Stomach (tissue), 9 donors: Measurements from ENCODE around the gene PCBP3. TPM values are rescaled to one million over a fixed set of nuclear protein-coding genes. Genes with fewer than 3 reads are reported as not detected.

Experiments
- DNase-seq, 2 donors: peaks; one replicate each; pipeline versions ENCODE4 v3.0.0 to v3.0.0-alpha.2; 2013 to 2019
- H3K27ac ChIP-seq, 5 donors: fragments of 200-600 bp in 4 of 5; sonication (generic) in 4 of 5; one replicate each; pipeline ENCODE4 v1.5.1; 2013 to 2019; ENCODE audit warnings: mild to moderate bottlenecking in 1 of 5, moderate library complexity in 1 of 5
- H3K27me3 ChIP-seq, 3 donors: fragments of 200-600 bp; sonication (generic); one replicate each; pipeline ENCODE4 v1.5.1; 2017 to 2019; ENCODE audit warnings: mixed run types in 1 of 3
- H3K36me3 ChIP-seq, 4 donors: fragments of 200-600 bp; sonication (generic); 1 replicate in 3 of 4; 2 replicates in 1 of 4; pipeline ENCODE4 v1.5.1; 2016 to 2019
- H3K4me1 ChIP-seq, 4 donors: fragments of 200-600 bp; sonication (generic); one replicate each; pipeline ENCODE4 v1.5.1; 2016 to 2019
- H3K4me3 ChIP-seq, 4 donors: fragments of 200-600 bp; sonication (generic) in 3 of 4; one replicate each; pipeline ENCODE4 v1.5.1; 2016 to 2019; ENCODE audit warnings: mild to moderate bottlenecking in 1 of 4
- H3K9me3 ChIP-seq, 4 donors: fragments of 200-600 bp; sonication (generic); one replicate each; pipeline ENCODE4 v1.5.1; 2016 to 2019
- EP300 ChIP-seq: sonication (generic); formaldehyde crosslinking; IDR thresholded peaks from one replicate; pipeline ENCODE4 v1.6.1; 2017; ENCODE audit warnings: antibody characterized with exemption
- POLR2A ChIP-seq, 4 donors: fragments of 450-650 bp; IDR thresholded peaks; one replicate each; pipeline ENCODE4 v1.6.1; 2016; ENCODE audit warnings: antibody characterized with exemption in 4 of 4, control low read depth in 2 of 4, mild to moderate bottlenecking in 1 of 4, moderate library complexity in 1 of 4
- POLR2AphosphoS5 ChIP-seq, 3 donors: sonication (generic); formaldehyde crosslinking; IDR thresholded peaks; one replicate each; pipeline ENCODE4 v1.6.1; 2016; ENCODE audit warnings: antibody characterized with exemption in 3 of 3
- WGBS, 5 donors: extraction: QIAGEN DNeasy Blood & Tissue Kit in 3 of 5; methylation state at CpG; one replicate each; pipeline versions ENCODE4 v1.1.5 to v1.1.7; 2013 to 2018; 5-methylcytosine and 5-hydroxymethylcytosine counted together
- intact Hi-C: fragments of 100-400 bp; cut with DNase I; formaldehyde crosslinking; loops from one replicate; pipeline ENCODE4 v1.15.1; 2023; ENCODE audit warnings: low total_unique reads
- polyA plus RNA-seq, 3 donors: library from polyadenylated mRNA; stranded (reverse); fragments of 200-250 nt; gene quantifications; one replicate each; pipeline ENCODE4 v1.2.3, GENCODE V29; 2013
- total RNA-seq, 5 donors: library from RNA; depleted of rRNA; stranded (reverse); fragments of >200 nt; gene quantifications; one replicate each; pipeline versions ENCODE4 v1.1.0 to v1.2.3, GENCODE V29; 2014 to 2016
- TF ChIP-seq, protein P1 (sequence below), 7 experiments: fragments of 450-650 bp in 4 of 7; fragments of 200-600 bp in 3 of 7; sonication (generic) in 3 of 7; IDR thresholded peaks; one replicate each; pipeline ENCODE4 v1.5.1; 2016 to 2019; ENCODE audit warnings: antibody characterized with exemption in 7 of 7, control low read depth in 2 of 7, mild to moderate bottlenecking in 1 of 7
- donor health status: healthy with polysubstance abuse.
- donor health status: Bipolar disorder and iron deficiency.
- donor health status: healthy.

The PCBP3 gene
- total and polyA plus RNA-seq, 8 donors = 1.8 to 10.9 (median 3.3) TPM; not detected in 3

GRCh38 chr21:45910548-45911221 is 267.2 kb downstream of the PCBP3 start:
- Histone ChIP-seq H3K4me3 (no peak overlapping the region), H3K36me3 (no peaks in the 10 kb centered on the region), H3K27me3 (no peaks in the 10 kb centered on the region), H3K4me1 (no peaks in the 10 kb centered on the region), H3K9me3 (no peaks in the 10 kb centered on the region), H3K27ac (no peak overlapping the region)
- intact Hi-C loops = no loop called here
- TF ChIP-seq EP300 (no peak), POLR2AphosphoS5 (IDR thresholded peaks at IDR 0.05) (no peak), POLR2A (IDR thresholded peaks at IDR 0.05) (no peak)
- TF ChIP-seq, protein P1, sequence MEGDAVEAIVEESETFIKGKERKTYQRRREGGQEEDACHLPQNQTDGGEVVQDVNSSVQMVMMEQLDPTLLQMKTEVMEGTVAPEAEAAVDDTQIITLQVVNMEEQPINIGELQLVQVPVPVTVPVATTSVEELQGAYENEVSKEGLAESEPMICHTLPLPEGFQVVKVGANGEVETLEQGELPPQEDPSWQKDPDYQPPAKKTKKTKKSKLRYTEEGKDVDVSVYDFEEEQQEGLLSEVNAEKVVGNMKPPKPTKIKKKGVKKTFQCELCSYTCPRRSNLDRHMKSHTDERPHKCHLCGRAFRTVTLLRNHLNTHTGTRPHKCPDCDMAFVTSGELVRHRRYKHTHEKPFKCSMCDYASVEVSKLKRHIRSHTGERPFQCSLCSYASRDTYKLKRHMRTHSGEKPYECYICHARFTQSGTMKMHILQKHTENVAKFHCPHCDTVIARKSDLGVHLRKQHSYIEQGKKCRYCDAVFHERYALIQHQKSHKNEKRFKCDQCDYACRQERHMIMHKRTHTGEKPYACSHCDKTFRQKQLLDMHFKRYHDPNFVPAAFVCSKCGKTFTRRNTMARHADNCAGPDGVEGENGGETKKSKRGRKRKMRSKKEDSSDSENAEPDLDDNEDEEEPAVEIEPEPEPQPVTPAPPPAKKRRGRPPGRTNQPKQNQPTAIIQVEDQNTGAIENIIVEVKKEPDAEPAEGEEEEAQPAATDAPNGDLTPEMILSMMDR (IDR thresholded peaks at IDR 0.05) = no peak
- DNase-seq = peak in 1 of 2 donors; percentile 56
- 65 to 73% (median 72%) methylated on average over 18 to 28 of the region's 28 CpGs for WGBS, 5 donors

DNA sequence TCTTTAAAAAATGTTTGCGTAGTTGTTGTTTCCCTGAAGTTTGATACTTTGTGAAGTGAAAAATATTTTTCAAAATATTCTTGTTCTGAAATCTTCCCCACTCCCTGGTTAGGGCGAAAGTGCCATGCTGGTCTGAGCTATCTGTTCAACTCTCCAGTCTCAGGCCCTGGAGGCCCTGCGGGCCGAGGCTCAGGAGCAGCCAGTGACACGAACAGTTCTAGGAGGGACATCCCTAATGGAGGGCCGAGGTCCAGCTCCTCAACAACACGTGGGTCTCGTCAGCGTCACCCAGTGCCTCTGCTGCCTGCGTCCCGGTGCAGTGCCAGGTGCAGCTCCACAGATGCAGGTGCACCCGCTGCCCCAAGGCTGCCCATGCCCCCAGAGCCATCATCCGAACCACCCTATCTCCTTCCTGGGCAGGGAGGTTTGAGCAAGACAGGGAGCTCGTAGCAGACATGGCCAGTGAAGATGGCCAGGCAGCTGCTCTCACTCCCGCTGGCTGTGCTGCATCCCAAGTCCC is 268.3 kb downstream of the PCBP3 start:
- Histone ChIP-seq H3K4me1 (no peaks in the 10 kb centered on the region), H3K4me3 (no peak overlapping the region), H3K27me3 (no peaks in the 10 kb centered on the region), H3K27ac (no peak overlapping the region), H3K36me3 (no peaks in the 10 kb centered on the region), H3K9me3 (no peaks in the 10 kb centered on the region)
- intact Hi-C loops = no loop called here
- WGBS, 5 donors = 87 to 91% (median 90%) methylated on average over 8 to 15 of the region's 15 CpGs
- no peak for DNase-seq
- no peak for TF ChIP-seq POLR2A (IDR thresholded peaks at IDR 0.05)
- no peak for TF ChIP-seq POLR2AphosphoS5 (IDR thresholded peaks at IDR 0.05)
- TF ChIP-seq EP300 = no peak
- TF ChIP-seq, protein P1 (IDR thresholded peaks at IDR 0.05) = no peak

GRCh38 chr21:45912611-45913417 is 269.3 kb downstream of the PCBP3 start:
- no peaks in the 10 kb centered on the region for H3K4me1 ChIP-seq
- H3K9me3 ChIP-seq = no peaks in the 10 kb centered on the region
- intact Hi-C loops = no loop called here
- no peak for DNase-seq
- H3K27me3 ChIP-seq = no peaks in the 10 kb centered on the region
- H3K4me3 ChIP-seq = no peak overlapping the region
- WGBS, 5 donors = 76 to 88% (median 83%) methylated on average over 6 to 16 of the region's 16 CpGs
- no peak for TF ChIP-seq POLR2AphosphoS5 (IDR thresholded peaks at IDR 0.05)
- TF ChIP-seq, protein P1 (IDR thresholded peaks at IDR 0.05) = no peak
- no peak for TF ChIP-seq POLR2A (IDR thresholded peaks at IDR 0.05)
- no peak overlapping the region for H3K27ac ChIP-seq
- no peaks in the 10 kb centered on the region for H3K36me3 ChIP-seq

GRCh38 chr21:45913418-45913765 is 269.9 kb downstream of the PCBP3 start:
- no peaks in the 10 kb centered on the region for H3K4me1 ChIP-seq
- intact Hi-C loops = no loop called here
- TF ChIP-seq, protein P1 (IDR thresholded peaks at IDR 0.05) = no peak
- no peak for TF ChIP-seq EP300
- no peak for TF ChIP-seq POLR2AphosphoS5 (IDR thresholded peaks at IDR 0.05)
- no peak for TF ChIP-seq POLR2A (IDR thresholded peaks at IDR 0.05)
- H3K27me3 ChIP-seq = no peaks in the 10 kb centered on the region
- WGBS, 5 donors = 54 to 94% (median 88%) methylated on average over 2 to 10 of the region's 10 CpGs
- no peaks in the 10 kb centered on the region for H3K36me3 ChIP-seq
- no peak overlapping the region for H3K4me3 ChIP-seq
- no peak for DNase-seq
- H3K27ac ChIP-seq = no peak overlapping the region
- H3K9me3 ChIP-seq = no peaks in the 10 kb centered on the region
